OCI-LY3 (cell line): ENCODE results near the gene KRT14.

Experiments
- H2AFZ ChIP-seq: fragments of 200-600, 300-600 bp; shearing (Covaris generic); 2 replicates; pipeline ENCODE4 v1.6.0; 2014; ENCODE audit warnings: antibody characterized with exemption, low read depth, low read length
- H3K27ac ChIP-seq: fragments of 200-600, 300-600 bp; sonication (generic); 2 replicates; pipeline ENCODE4 v1.5.1; 2014; ENCODE audit warnings: mild to moderate bottlenecking, low read length, moderate library complexity, mixed read lengths
- H3K27me3 ChIP-seq: fragments of 200-600, 300-600 bp; sonication (generic); 2 replicates; pipeline ENCODE4 v1.6.1; 2014; ENCODE audit warnings: low read depth, low read length, mixed read lengths
- H3K36me3 ChIP-seq: fragments of 200-600, 300-600 bp; sonication (generic); replicated peaks from 2 replicates; pipeline ENCODE3; 2014; ENCODE audit warnings: low read depth, low read length, mixed read lengths
- H3K4me1 ChIP-seq: fragments of 300-600, 200-600 bp; sonication (generic); 2 replicates; pipeline ENCODE4 v1.6.1; 2014; ENCODE audit warnings: low read length, mixed read lengths
- H3K4me2 ChIP-seq: fragments of 200-600, 300-600 bp; sonication (generic); 2 replicates; pipeline ENCODE4 v1.6.1; 2014; ENCODE audit warnings: low read length, mixed read lengths
- H3K4me3 ChIP-seq: fragments of 300-600, 200-600 bp; sonication (generic); 2 replicates; pipeline ENCODE4 v1.5.1; 2014; ENCODE audit warnings: antibody characterized with exemption, mild to moderate bottlenecking, low read length, moderate library complexity
- H3K79me2 ChIP-seq: fragments of 300-600, 200-600 bp; shearing (Covaris generic); 2 replicates; pipeline ENCODE4 v1.6.1; 2014; ENCODE audit warnings: mild to moderate bottlenecking, low read length, mixed read lengths
- H3K9ac ChIP-seq: fragments of 300-600, 200-600 bp; shearing (Covaris generic); 2 replicates; pipeline ENCODE4 v1.6.0; 2014; ENCODE audit warnings: mild to moderate bottlenecking, low read length, moderate library complexity
- H3K9me3 ChIP-seq: fragments of 200-600, 300-600 bp; shearing (Covaris generic); 2 replicates; pipeline ENCODE4 v1.6.1; 2014; ENCODE audit warnings: low read length, mixed read lengths; ENCODE audit not compliant: insufficient read depth
- H4K20me1 ChIP-seq: fragments of 200-600, 300-600 bp; sonication (generic); 2 replicates; pipeline ENCODE4 v1.6.1; 2016; ENCODE audit warnings: low read length, mixed read lengths; ENCODE audit not compliant: insufficient read depth
- CTCF ChIP-seq: fragments of 200-600, 300-600 bp; sonication (generic); IDR thresholded peaks from 2 replicates; pipeline ENCODE4 v1.5.1; 2014; ENCODE audit warnings: antibody characterized with exemption, low read length, low read depth
- EZH2phosphoT487 ChIP-seq: fragments of 200-600 bp; shearing (Covaris generic); IDR thresholded peaks from 2 replicates; pipeline ENCODE4 v1.6.1; 2018; ENCODE audit warnings: antibody characterized with exemption, mixed run types, low read depth

KRT14 gene

GRCh38 chr17:41535764-41536481 lies 50.8 kb downstream of the KRT14 start:
- Histone ChIP-seq H2AFZ (no peak overlapping the region), H3K4me1 (peaks cover 8% of the 10 kb centered on the region; the same call in 1 of the 2 replicates), H3K4me3 (no peak overlapping the region), H3K27ac (no peak overlapping the region), H3K27me3 (peaks cover 14% of the 10 kb centered on the region; the same call in 1 of the 2 replicates), H3K9ac (no peak overlapping the region), H3K9me3 (no peaks in the 10 kb centered on the region), H3K79me2 (no peaks in the 10 kb centered on the region), H3K36me3 (no peaks in the 10 kb centered on the region), H3K4me2 (no peak overlapping the region), H4K20me1 (no peaks in the 10 kb centered on the region)
- TF ChIP-seq EZH2phosphoT487 (no peak), CTCF (no peak)

- peaks cover 18% of the 10 kb centered on the region; the same call in 1 of the 2 replicates for H3K27me3 ChIP-seq
- H3K4me3 ChIP-seq, result no peak overlapping the region
- H3K36me3 ChIP-seq, result no peaks in the 10 kb centered on the region
- H3K4me1 ChIP-seq, result peaks cover 6% of the 10 kb centered on the region; the same call in 1 of the 2 replicates
- no peak overlapping the region for H3K9ac ChIP-seq
- no peak overlapping the region for H3K4me2 ChIP-seq
- no peak for TF ChIP-seq CTCF
- no peak overlapping the region for H2AFZ ChIP-seq
- no peak overlapping the region for H3K27ac ChIP-seq
- no peaks in the 10 kb centered on the region for H4K20me1 ChIP-seq
- H3K9me3 ChIP-seq, result no peaks in the 10 kb centered on the region
- H3K79me2 ChIP-seq, result no peaks in the 10 kb centered on the region
These were observed 51.7 kb downstream of the KRT14 start for GRCh38 chr17:41534899-41535546.

GRCh38 chr17:41533613-41534012 lies 53.1 kb downstream of the KRT14 start:
- Histone ChIP-seq H3K36me3 (no peaks in the 10 kb centered on the region), H3K27ac (no peak overlapping the region), H4K20me1 (no peaks in the 10 kb centered on the region), H3K4me1 (peaks cover 4% of the 10 kb centered on the region; the same call in 1 of the 2 replicates), H3K9ac (no peak overlapping the region), H3K4me2 (no peak overlapping the region), H3K79me2 (no peaks in the 10 kb centered on the region), H3K27me3 (peaks cover 22% of the 10 kb centered on the region; the same call in 1 of the 2 replicates), H2AFZ (no peak overlapping the region), H3K4me3 (no peak overlapping the region), H3K9me3 (no peaks in the 10 kb centered on the region)
- TF ChIP-seq CTCF (no peak), EZH2phosphoT487 (no peak)

GRCh38 chr17:41532947-41533570 lies 53.6 kb downstream of the KRT14 start:
- no peak overlapping the region for H2AFZ ChIP-seq
- H4K20me1 ChIP-seq, result no peaks in the 10 kb centered on the region
- H3K9me3 ChIP-seq, result no peaks in the 10 kb centered on the region
- no peak overlapping the region for H3K9ac ChIP-seq
- H3K4me3 ChIP-seq, result no peak overlapping the region
- peaks cover 22% of the 10 kb centered on the region; the same call in 1 of the 2 replicates for H3K27me3 ChIP-seq
- H3K36me3 ChIP-seq, result no peaks in the 10 kb centered on the region
- no peak overlapping the region for H3K4me2 ChIP-seq
- no peaks in the 10 kb centered on the region for H3K4me1 ChIP-seq
- H3K79me2 ChIP-seq, result no peaks in the 10 kb centered on the region
- no peak overlapping the region for H3K27ac ChIP-seq
- TF ChIP-seq CTCF (no peak), EZH2phosphoT487 (no peak)
